HG03045 (cell line): Measurements from ENCODE around the gene ANKS1B.

ENCODE experiments used
- ATAC-seq: cut with Tn5 transposase; IDR thresholded peaks from one replicate; pipeline ENCODE4 v1.9.1; 2021; ENCODE audit warnings: mild to moderate bottlenecking, moderate library complexity; ENCODE audit not compliant: unreplicated experiment

Gene ANKS1B

DNA sequence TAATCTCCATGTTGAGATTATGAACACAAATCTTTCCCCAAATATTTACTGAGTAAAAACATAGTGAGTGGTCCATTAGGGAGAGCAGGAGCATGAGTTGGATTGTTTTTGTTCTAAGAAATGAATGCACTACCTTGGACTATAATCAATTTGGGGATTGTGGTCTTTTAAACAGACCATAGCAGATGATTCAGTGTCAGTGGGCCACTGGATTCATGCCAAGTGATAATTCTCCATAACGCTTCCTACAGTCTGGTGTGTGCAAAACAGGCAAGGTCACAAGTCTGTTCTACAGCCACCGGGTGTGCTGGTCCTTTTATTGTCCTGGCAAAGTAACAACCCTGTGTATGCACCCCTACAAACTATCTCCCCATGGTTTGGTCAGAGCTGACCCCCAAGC, 1073.3 kb downstream of the ANKS1B start:
- ATAC-seq: no peak

DNA sequence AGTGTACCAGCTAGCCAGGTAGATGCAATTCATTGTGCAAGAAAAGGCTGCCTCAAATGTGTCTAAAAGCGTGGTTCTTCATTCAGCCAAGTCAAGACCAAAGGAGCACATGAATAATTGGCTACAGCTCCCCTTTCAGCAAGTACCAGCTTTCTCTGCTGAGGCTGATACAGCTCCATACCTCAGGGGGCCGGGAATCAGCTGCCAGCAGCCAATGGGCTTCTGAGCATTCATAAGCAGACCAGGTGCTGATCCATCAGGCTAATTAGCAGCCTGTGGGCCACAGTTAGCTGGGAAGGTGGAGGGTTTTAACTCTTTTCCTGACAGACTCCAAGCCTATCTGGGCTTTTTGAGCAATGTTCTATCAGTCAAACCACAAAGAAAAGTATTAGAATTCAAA, 1075.0 kb downstream of the ANKS1B start:
- ATAC-seq: no peak

DNA sequence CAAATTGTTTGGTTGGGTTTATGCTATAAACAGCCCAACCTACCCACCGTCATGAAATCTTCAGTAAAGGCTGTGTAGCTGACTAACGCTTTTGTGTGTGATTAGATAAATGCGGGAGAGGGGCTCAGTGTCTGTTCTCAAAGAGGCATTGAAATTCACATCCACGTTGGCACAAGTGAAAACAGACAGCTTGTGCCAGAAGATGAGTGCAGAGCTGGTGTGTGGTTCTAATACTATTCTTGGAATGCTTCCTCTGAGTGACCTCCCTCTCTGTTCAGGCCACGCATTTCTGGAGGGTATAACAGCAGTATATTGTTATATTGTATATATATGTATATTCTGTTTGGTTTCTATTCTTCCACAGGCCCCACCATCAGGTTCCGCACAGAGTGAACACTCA, 1075.9 kb downstream of the ANKS1B start:
- no peak for ATAC-seq

DNA sequence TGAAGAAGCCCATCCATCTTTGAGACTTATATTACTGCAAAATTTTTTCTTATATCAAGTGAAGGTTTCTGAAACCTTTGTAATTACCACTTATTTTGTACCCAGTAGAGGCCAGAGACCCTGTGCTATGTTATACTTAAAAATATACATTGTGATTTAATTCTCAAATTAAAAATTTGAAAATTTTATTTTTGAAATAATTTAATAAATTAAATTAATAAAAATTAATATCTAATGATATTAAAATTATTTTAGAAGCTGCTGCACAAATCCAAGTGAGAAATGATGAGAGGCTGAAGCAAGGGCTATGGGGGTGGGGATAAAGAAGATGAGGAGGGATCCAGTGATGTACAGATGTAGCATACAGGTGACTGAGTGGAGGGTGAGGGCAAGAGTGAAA, 1080.9 kb downstream of the ANKS1B start:
- ATAC-seq: no peak

DNA sequence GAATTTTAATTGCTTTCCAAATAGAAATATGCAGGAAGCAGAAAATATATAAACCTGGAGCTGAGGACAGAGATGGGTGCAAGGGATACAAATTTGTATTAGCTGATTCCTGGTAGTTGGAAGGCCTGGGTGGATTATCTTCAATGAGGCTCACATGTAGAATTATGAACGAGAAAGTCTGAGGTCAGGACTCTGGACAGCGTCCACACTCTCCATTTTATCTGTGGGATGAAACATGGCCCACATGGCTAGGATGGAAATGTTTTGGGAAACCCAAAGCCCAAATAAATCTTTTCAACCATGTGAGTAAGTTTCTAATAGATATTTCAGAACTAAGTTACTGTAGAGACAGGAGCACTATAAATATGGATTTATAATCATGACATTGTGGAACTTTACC, 1083.5 kb downstream of the ANKS1B start:
- no peak for ATAC-seq

DNA sequence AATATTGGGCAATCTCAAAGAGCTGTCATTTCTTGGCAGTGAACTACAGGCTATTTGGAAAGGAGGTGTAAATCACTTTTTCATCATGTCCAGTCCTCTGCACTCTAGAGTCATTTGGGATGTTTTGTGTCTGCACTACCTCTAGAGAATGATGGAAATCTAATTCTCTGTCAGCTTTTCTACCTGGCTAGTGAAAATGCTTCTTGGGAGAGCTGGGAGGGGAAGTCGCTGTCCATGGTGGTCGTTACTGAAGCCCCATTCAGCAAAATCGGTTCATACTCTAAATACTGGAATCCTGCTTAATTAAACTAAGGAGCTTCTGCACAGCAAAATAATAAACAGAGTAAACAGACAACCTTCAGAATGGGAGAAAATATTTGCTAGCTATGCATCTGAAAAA, 1087.8 kb downstream of the ANKS1B start:
- no peak for ATAC-seq

DNA sequence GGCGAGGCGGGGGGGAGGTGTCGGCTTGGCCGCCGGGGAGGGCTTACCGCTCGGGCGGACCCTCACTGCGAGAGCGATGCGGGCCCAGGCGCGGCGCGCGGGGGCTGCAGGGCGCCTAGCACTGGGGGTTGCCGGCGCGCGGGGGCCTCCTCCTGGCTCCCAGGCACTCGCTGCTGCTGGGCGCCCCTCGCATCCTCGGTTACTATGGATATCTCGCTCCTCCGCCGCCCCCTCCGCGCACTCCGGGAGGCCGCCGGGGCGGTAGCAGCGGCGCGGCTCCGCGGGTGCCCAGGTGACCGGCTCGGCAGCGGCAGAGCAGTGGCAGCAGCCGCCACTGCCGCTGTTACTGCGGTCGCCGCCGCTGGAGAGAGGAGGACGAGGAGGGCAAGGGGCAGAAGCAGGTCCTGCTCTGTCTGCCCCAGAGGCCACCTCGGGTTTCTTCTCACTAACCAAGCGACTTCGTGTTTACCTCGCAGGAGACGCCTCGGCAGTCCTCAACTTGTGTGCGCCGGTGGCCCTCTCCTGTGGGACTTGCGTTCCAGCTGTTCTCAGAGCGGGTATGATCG, 1089.6 kb downstream of the ANKS1B start:
- no peak for ATAC-seq

DNA sequence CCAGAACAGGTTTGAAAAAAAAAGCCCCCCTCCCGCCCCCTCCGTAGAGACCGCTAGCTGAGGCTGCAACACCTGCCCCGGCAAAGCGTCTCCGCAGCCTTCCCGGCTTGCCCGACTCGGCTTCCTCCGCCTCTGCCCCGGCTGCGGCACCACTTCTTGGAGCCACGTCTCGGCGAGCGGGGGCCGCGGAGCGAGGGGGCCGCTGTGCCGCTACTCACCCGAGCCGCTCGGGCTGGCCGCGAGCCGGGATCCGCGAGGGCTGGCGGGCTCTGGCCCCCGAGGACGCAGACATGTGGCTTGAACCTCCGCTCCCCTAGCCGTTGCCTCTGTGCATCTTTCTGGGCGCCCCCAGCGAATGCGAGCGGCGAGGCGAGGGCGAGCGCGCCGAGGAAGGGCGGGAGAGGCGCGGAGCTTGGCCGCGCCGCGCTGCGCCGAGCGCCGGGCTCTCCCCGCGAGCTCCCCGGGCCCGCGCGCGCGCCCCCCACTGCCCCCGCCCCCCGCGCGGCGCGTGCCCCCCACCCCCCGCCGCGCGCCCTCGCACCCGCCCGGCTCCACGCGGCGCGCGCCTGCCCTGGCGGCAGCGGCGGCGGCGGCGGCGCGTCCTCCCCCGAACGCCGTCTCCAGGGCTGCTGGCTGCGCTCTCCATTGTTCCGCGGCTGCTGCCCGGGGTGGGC, 1090.2 kb downstream of the ANKS1B start:
- no peak for ATAC-seq

DNA sequence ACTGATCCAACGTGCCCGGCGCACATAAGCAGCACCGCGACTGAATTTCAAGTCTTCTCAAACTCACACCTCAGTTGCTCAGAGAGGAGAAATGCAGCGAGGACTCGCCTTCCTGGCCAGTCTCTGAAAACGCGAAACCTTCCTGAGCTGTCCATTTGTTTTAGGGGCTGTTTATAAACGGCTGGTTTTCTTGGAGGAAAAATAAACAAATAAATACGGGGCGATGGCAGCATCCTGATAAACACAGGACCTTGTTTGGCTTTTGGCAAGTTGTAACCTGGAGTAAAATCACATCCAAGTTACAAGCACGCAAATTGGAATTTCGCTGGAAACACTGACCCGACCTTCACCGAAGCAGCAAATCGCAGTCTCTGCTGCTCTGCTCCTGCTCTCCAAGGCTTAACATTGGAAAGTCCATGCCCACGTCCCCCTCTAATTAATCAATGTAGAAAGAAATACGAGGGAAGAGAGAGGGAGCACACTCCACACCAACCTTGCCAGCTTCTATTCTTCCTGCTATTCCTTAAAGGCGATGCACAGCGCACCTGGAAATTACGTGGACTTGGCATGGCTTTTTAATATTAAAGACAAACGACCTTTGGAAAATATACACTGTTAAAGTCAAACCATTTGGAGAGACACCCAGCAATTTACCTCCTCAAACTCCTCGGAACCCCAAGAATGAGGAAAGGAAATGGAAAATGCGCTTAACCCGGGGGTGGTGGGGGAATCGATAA, 1090.9 kb downstream of the ANKS1B start:
- no peak for ATAC-seq

DNA sequence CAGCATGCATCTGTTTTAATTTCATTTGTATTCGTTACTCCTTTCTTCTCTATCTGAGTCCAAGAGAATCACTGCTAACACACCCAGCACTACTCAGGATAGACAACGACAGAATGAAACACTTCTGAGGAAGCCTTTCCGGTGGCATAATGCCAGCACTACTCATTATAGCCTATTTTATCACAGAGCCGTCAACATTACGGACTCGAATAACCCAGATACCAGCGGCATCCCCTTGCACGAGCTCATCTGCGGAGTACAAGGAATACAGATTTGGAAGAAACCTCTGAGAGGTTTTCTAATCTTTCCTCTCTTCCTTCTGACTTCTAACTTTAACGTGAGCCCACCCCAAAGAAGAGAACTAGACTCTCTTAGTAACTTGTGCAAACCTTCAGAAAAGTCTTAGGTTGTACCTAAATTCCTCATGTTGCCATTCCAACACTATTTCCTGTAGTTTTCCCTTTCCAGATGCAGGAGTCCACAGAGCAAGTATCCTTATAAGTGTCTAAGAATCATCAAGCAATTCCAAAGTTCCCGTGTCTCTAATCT, 1091.5 kb downstream of the ANKS1B start:
- ATAC-seq: no peak

DNA sequence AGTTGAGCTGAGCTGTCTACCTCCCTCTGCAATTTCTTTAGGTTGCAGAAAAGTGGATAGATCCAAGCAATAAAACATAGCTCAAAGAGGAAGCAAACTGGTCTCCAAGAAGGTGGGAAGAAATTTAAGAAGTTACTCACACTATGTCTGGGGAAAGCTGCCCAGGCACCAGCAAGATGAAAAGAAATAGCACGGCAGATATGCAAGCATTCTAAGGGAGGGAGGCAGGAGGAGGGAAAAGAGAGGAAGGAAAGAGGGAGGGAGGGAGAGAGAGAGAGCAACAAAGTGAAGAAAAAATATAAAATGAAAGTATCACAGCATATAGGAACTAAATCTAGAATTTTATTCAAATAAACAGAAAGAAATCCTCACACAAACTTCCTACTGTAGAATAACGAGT, 1099.0 kb downstream of the ANKS1B start:
- no peak for ATAC-seq

DNA sequence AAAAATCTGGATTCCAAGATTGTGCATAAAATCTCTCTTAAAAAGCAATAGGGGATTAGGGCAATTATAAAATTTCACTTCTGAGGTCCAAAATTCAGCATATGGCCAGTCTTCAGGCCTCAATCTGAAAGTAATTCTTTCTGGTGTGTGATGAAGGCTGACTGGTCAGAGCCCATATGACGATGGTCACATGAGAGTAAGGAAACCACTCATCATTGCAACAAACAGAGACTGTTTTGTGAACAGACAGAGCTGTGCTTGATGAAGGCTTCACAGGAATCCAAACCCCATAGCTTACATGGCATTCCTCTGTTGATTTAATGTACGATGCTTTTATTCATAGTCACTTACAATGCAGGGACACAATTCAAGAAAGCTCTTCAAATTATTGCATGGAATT, 1101.5 kb downstream of the ANKS1B start:
- no peak for ATAC-seq

DNA sequence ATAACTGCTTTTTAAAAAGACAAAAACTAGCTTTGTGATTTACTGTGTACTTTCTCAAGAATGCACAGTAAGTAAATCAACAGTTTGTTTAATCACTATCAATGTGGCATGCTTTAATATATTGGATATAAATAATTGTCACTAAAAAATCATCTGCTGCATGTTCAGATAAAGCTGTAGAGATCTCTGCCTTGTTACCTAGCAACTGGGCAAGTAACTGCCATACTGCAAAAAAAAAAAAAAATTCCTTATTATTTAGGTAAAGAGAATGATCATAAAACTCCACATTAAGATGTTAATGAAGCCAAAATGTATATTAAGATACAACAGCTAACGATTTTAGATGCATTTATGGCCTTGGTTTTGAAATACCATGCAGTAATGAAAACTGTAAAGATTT, 1102.2 kb downstream of the ANKS1B start:
- no peak for ATAC-seq

DNA sequence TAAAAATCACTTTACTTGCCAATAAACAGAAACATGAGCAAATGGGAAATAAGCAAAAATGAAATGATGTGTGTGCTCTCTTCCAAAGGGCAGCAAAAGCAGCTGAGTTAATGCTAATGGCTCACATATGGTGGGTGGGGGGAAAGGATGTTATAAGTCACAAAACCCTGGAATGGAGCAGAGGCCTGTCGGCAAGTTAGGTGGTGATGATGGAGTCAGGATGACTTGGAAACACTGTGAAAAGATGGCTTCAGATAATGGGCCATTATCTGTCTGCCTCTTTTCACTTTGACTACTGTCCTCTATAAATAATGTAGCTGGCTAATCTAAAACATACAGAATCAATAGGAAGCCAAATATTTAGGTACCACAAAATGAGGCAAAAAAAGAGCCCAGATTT, 1111.0 kb downstream of the ANKS1B start:
- no peak for ATAC-seq

DNA sequence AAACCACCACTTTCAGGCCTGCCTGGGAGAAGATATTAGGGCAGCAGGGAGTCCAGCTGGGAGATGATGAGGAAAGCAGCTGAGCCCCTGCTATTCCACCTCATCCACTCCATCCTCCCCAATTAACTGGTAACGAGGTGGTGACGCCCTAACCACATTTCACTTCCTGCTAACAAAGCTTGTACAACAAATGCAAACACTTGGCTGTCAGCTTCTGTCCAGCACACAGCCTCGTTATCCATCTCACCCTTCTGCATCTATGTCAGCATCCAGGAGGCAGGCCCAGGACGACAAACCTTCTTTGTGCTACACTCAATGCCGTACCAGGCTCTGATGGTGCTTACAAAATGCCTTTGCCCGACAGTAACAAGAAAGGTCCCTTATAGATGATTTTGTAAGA, 1114.2 kb downstream of the ANKS1B start:
- ATAC-seq: no peak

DNA sequence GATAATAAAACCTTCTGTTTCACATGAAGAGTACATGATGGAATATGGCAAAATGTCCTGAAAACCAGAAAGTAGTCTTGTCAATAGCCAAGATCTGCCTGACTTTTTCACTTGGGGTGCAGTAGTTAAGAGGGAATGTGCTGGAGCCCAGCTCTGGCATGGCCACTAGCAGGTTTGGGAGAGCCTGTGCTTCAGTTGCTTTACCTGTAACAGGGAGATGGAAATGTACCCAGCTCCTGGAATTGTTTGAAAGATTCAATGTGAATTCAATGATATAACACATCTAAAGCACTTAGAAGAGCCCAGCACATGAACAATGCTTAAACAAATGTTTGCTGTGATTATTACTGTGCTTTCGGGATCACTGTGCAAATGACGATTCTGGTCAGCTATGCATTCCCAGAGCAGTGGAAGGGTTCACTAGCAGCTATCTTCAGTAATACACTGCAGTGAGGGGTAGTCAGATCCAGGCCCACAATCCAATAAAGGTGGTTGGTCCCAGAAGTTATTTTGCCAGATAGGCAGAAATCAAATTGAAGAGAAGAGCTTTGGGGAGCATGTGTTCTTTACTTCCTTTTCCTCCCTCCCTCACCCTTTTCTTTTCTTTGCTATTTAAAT, 1114.7 kb downstream of the ANKS1B start:
- no peak for ATAC-seq

DNA sequence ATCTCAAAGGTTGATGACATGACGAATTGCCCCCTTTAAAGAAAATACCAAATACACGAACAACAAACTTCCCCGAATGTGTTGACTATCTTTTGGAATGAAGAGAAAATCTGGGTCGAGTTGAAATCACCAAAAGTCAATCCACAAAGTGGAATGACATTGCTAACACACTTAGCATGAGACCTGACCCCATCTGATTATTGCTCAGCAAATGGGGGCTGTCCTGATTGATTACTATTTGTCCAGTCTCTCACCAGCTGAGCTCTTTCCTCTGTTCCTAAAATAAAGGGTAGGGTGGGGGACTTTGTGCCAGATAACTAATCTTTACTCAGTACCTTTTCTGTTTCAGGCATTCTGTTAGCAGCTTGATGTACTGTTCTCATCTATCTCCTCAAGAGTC, 1116.2 kb downstream of the ANKS1B start:
- no peak for ATAC-seq

DNA sequence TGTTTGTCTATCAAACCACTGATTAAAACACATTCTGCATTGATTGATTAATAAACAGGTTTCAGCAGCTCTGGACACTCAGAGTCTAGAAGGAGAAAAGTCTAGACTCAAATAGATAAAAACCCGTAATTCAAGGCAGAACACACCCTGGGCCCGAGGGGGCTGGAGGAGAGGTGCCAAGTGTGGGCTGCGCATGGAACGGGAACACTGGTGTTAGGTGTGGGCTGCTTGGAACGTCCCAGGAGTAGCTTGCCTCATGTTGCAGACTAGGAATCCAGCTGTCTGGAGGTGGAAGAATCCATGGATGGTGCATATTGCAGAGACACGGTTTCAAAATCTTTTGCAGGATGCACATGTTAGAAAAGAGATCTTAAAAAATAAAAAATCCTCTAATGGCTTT, 1116.7 kb downstream of the ANKS1B start:
- no peak for ATAC-seq

DNA sequence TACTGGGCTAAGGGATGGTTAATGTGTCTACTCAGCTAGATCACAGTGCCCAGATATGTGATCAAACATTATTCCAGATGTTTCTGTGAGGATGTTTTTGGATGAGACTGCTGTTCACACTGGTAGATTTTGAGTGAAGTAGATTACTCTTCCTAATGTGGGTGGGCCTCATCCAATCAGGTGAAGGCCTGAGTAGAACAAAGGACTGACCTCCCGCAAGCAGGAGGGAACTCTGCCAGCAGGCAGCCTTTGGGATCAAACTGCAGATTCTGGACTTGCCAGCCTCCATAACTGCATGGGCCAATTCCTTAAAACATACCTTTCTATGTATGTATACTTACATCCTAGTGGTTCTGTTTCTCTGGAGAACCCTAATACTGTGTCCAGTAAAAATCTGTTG, 1120.4 kb downstream of the ANKS1B start:
- ATAC-seq: no peak

DNA sequence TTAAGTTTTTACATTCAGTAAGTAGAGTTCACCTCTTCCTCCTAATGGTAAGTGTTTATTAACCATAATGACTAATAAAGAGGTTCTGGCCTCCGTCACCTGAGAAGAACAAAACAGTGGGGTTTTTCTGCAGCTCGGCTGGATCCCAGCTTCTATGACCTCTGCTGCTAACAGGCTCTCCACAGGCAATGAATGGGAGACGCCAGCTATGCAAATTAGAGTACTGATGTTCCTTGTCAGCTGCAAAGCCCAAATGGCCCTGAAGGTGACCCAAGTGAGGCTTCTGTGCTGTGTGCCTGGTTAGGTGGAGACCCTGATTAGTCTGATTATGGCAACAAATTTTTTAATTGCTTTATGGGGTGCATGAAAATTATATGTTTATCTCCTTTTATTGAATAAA, 1121.6 kb downstream of the ANKS1B start:
- ATAC-seq: no peak

DNA sequence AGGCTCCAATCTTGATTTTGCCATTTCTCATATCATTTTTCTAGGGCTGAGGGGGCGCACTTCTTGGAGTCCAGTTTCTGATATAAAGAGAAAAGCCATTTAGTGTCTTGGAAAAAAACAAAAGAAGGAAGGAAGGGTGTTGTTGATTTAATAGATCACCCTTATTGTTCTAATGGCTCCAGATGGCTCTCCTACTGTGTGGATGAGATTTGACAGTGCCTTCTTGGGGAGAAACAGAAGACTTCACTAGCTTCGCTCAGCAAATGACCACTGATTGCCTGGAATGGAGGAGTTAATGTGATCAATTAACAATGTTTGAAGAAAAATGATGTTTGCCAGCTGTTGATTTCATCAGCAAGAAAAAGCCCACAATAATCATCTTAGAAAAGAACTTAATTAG, 1123.5 kb downstream of the ANKS1B start:
- no peak for ATAC-seq
